Measurements from ENCODE around the gene OR51S1.

- TF ChIP-seq ARNT (IDR thresholded peaks at IDR 0.05), result no peak
- no peak for TF ChIP-seq ZNF384 (IDR thresholded peaks at IDR 0.05)
- TF ChIP-seq SUZ12 (IDR thresholded peaks at IDR 0.05), result no peak
- no peak for TF ChIP-seq FOXK2 (IDR thresholded peaks at IDR 0.05)
- TF ChIP-seq CTBP1 (IDR thresholded peaks at IDR 0.05; ENCODE audit: borderline replicate concordance), result no peak
- no peak for TF ChIP-seq PKNOX1 (IDR thresholded peaks at IDR 0.05)
- no peak for TF ChIP-seq BHLHE40 (IDR thresholded peaks at IDR 0.05; ENCODE audit: borderline replicate concordance)
- TF ChIP-seq FOXM1 (IDR thresholded peaks at IDR 0.05; ENCODE audit: borderline replicate concordance), result no peak
- no peak for TF ChIP-seq SP1 (IDR thresholded peaks at IDR 0.05)
Measured at GRCh38 chr11:4890279-4890678, 41.3 kb upstream of the OR51S1 start.

All from HEK293T (cell line).